Epithelial cell of proximal tubule (primary cell): ENCODE measurements around the gene MDC1. TPM values are rescaled to one million over a fixed set of nuclear protein-coding genes. Genes with fewer than 3 reads are reported as not detected.
"Not testable (repeated sequence)": the region's sequence is repeated elsewhere in the genome, so short reads cannot be mapped to it uniquely, and the experiment has no call there.

Experiments used
- DNase-seq: peaks from one replicate; pipeline ENCODE4 v3.0.0-alpha.2; 2011; ENCODE audit warnings: low read depth
- H3K4me3 ChIP-seq: 2 replicates; pipeline ENCODE4 v1.5.1; 2011; ENCODE audit warnings: low read depth, mild to moderate bottlenecking, low read length
- total RNA-seq: library from RNA; depleted of rRNA; stranded (reverse); fragments of >200 nt; gene quantifications from 2 replicates; pipeline ENCODE4 v1.2.3, GENCODE V29; 2015
- TF ChIP-seq, protein P1 (sequence below): conservative IDR thresholded peaks from 2 replicates; pipeline ENCODE4 v1.5.1; 2012; ENCODE audit warnings: low read depth, mild to moderate bottlenecking, low read length

MDC1 gene, protein sequence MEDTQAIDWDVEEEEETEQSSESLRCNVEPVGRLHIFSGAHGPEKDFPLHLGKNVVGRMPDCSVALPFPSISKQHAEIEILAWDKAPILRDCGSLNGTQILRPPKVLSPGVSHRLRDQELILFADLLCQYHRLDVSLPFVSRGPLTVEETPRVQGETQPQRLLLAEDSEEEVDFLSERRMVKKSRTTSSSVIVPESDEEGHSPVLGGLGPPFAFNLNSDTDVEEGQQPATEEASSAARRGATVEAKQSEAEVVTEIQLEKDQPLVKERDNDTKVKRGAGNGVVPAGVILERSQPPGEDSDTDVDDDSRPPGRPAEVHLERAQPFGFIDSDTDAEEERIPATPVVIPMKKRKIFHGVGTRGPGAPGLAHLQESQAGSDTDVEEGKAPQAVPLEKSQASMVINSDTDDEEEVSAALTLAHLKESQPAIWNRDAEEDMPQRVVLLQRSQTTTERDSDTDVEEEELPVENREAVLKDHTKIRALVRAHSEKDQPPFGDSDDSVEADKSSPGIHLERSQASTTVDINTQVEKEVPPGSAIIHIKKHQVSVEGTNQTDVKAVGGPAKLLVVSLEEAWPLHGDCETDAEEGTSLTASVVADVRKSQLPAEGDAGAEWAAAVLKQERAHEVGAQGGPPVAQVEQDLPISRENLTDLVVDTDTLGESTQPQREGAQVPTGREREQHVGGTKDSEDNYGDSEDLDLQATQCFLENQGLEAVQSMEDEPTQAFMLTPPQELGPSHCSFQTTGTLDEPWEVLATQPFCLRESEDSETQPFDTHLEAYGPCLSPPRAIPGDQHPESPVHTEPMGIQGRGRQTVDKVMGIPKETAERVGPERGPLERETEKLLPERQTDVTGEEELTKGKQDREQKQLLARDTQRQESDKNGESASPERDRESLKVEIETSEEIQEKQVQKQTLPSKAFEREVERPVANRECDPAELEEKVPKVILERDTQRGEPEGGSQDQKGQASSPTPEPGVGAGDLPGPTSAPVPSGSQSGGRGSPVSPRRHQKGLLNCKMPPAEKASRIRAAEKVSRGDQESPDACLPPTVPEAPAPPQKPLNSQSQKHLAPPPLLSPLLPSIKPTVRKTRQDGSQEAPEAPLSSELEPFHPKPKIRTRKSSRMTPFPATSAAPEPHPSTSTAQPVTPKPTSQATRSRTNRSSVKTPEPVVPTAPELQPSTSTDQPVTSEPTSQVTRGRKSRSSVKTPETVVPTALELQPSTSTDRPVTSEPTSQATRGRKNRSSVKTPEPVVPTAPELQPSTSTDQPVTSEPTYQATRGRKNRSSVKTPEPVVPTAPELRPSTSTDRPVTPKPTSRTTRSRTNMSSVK (N-terminal part only)
- total RNA-seq = 11.4 and 20.7 TPM in 2 replicates

DNA sequence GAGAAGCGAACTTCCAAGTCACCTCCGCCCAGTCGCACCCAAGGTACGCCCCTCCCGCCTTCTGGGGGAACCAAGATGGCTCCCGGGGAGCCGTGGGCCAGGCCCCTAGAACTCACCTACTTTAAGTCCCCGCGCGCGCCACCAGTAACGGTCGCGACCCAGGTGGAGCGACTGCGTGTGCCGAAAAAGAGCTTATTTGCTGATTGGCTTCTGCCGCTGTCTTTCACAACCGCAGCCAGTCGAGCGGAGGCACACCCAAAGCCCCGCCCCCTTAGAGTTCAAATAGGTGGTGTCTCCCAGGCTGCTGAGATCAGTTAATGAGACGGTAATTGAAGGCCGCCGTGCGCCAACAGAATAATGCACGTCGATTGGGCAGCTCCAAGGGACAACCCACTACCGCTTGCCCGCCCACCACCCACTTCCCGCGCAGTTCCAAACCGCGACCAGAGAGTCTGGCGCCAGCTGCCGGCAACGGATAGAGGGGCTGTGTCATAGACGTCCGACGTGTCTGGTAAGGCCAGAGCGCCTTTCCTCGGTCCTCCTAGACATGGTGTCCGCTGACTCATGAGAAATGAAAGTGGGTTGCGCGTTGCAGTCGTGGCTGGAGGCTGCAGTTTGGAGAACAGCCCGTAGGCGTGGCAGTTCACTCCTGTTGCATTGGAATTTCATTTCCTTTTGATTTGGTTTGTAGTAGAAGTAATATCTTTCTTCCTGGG is at the start of gene MDC1:
TSS of gene MDC1 (minus strand) at position 153 of the 716 bp plus-strand sequence. CDS start 2,106 bp downstream, outside the sequence.
- DNase-seq = peak; percentile 96
- H3K4me3 ChIP-seq = peak within 1 kb of the TSS; percentile 81
- TF ChIP-seq, protein P1, sequence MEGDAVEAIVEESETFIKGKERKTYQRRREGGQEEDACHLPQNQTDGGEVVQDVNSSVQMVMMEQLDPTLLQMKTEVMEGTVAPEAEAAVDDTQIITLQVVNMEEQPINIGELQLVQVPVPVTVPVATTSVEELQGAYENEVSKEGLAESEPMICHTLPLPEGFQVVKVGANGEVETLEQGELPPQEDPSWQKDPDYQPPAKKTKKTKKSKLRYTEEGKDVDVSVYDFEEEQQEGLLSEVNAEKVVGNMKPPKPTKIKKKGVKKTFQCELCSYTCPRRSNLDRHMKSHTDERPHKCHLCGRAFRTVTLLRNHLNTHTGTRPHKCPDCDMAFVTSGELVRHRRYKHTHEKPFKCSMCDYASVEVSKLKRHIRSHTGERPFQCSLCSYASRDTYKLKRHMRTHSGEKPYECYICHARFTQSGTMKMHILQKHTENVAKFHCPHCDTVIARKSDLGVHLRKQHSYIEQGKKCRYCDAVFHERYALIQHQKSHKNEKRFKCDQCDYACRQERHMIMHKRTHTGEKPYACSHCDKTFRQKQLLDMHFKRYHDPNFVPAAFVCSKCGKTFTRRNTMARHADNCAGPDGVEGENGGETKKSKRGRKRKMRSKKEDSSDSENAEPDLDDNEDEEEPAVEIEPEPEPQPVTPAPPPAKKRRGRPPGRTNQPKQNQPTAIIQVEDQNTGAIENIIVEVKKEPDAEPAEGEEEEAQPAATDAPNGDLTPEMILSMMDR = peak; percentile 40

DNA sequence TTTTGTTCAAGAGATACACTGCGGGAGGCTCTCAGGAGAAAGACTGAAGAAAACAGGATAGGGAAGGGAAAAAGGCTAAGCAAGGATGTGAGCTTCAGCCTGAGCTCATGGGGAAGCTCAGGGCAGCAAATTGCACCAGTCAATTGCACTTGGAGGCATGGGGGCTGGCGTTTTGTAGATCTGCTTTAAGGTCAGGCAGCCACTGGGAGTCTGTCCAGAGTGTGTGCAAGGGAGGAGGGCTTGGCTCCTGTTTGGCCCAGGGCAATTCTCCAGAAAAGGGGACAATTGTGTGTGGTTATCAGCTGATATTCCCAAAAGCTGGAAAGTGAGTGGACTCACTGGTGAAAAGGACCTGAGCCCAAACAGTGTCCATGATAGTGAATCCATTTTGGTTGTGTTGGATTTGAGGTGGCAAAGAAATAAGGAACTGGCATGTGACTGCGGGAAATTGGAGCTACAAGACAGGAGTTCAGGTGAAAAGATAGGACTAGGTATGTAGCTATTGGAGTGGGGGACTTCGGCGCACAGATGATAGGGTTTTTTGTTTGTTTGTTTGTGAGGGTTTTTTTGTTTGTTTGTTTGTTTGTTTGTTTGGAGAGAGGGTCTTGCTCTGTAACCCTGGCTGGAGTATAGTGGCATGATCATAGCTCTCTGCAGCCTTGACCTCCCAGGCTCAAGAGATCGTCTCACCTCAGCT is 49.5 kb upstream of the MDC1 start:
- no peak for DNase-seq
- TF ChIP-seq, protein P1 = no peak
- no peak overlapping the region for H3K4me3 ChIP-seq

- DNase-seq, H3K4me3 ChIP-seq: not testable (repeated sequence)
Measured at GRCh38 chr6:30765495-30765894, 48.4 kb upstream of the MDC1 start.

- not testable (repeated sequence) for H3K4me3 ChIP-seq, DNase-seq
Measured at GRCh38 chr6:30764490-30765043, 47.5 kb upstream of the MDC1 start.

DNA sequence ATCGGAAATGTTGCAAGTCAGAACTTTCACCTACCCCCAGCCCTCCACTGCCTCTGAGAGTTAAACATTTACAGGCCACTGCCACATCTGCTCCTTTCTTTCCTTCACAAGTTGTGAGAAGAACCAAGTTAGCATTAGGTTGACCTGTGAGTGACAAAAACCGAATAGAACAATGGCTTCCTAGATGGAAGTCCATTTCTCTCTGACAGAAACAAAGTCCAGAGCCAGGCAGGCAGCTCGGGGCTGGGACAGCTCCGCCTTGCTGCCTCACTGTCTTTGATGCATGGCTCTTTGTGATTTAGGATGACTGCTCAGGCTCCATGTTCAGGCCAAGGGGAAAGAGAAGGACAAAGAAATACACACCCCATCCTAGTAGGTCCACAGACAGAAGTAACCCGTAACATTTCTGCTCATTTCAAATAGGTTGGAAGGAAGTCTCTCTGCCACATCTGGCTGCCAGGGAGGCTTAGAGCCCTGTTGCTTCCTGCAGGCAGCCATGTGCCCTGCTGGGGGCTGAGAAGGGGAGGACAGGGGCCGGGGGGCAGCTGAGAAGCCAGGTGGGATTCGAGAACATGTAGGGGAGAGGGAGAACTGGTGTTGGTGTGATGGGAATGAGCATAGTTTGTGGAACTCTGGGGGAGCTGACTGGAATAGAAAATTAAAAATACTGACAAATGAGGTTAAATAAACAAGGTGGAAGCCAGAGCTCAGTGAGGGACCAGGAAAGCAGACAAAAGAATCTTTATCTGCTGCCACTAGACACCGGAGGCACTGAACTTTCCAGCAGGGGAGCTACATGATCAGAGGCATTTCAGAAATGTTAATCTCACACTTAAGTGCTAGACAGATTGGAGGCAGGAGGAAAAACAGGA is 46.8 kb upstream of the MDC1 start:
- no peak for DNase-seq
- TF ChIP-seq, protein P1 = peak; percentile 38
- no peak overlapping the region for H3K4me3 ChIP-seq

- TF ChIP-seq, protein P1 = no peak
- H3K4me3 ChIP-seq = no peak overlapping the region
- no peak for DNase-seq
Measured at GRCh38 chr6:30763155-30763617, 46.1 kb upstream of the MDC1 start.
